A549 treated with DMSO at 1 μM for 4 hours (cell line): ENCODE data around the gene ECHDC1. TPM values are rescaled to one million over a fixed set of nuclear protein-coding genes. Genes with fewer than 3 reads are reported as not detected.

Experiments used
- total RNA-seq: library from RNA; stranded (reverse); fragments of 200-300 nt; extraction: Qiagen RNA extraction; gene quantifications from 5 replicates; pipeline ENCODE4 v1.2.3, GENCODE V29; 2022; ENCODE audit warnings: low read depth

ECHDC1 gene
- 37.7 to 56.0 TPM (median 39.2 TPM) in 5 replicates for total RNA-seq

GRCh38 chr6:127342946-127343808 is at the start of gene ECHDC1:
Gene ECHDC1, minus strand, starts transcription at chr6:127343609. Its CDS starts 12,581 bp downstream, at chr6:127331028.

GRCh38 chr6:127266178-127266891 is 77.1 kb downstream of the ECHDC1 start, which contains the start of gene RNF146:
Gene RNF146, plus strand, starts transcription at chr6:127266864. Its CDS starts 13,475 bp downstream, at chr6:127280339.

Other genes with a start within 250 kb of the ECHDC1 start
- gene RSPO3, start 224.9 kb downstream of the ECHDC1 start, total RNA-seq = 116 to 130 TPM (median 127 TPM) in 5 replicates
- gene RNF146, start 76.7 kb downstream of the ECHDC1 start, total RNA-seq = 9.2 to 11.4 TPM (median 11.3 TPM) in 5 replicates
- gene KIAA0408, start 115.8 kb upstream of the ECHDC1 start, total RNA-seq = 5.9 to 7.1 TPM (median 6.5 TPM) in 5 replicates
- 0.10 to 0.45 TPM (median 0.24 TPM) in 5 replicates for gene C6orf58, start 233.6 kb upstream of the ECHDC1 start, total RNA-seq